HG03432 (cell line): ENCODE results near the gene XPO4.
"Not testable (repeated sequence)": the region's sequence is repeated elsewhere in the genome, so short reads cannot be mapped to it uniquely, and the experiment has no call there.

Source experiments
- ATAC-seq: cut with Tn5 transposase; IDR thresholded peaks from one replicate; pipeline ENCODE4 v1.9.1; 2021; ENCODE audit warnings: mild to moderate bottlenecking, moderate library complexity; ENCODE audit not compliant: unreplicated experiment

Gene XPO4

DNA sequence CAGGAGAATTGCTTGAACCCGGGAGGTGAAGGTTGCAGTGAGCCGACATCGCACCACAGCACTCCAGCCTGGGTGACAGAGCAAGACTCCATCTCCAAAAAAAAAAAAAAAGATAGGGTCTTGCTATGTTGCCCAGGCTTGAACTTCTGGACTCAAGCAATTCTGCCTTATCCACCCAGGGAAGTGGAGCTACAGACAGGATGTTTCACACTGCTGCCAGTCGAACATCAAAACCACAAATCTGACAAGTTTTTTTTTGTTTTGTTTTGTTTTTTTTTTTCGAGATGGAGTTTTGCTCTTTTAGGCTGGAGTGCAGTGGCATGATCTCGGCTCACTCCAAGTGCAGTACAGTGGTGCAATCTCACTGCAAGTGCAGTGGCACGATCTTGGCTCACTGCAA lies 10.8 kb downstream of the XPO4 start:
- no peak for ATAC-seq

GRCh38 chr13:20891034-20891433 lies 11.5 kb downstream of the XPO4 start:
- ATAC-seq, result no peak

- not testable (repeated sequence) for ATAC-seq
These were observed 12.0 kb downstream of the XPO4 start for GRCh38 chr13:20890540-20890939.

DNA sequence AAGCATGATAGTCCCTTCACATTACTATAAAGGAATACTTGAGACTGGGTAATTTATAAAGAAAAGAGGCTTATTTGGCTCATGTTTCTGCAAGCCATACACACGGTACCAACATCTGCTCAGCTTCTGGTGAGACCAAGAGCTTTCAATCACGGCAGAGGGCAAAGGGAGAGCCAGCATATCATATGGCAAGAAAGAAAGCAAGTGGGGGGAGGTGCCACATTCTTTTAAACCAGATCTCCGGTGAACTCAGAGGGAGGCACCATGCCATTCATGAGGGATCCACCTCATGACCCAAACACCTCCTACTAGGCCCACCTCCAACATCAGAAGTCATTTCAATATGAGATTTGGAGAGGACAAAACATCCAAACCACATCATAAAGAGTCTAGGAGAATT lies 20.3 kb downstream of the XPO4 start:
- no peak for ATAC-seq

GRCh38 chr13:20877902-20878301 lies 24.6 kb downstream of the XPO4 start:
- no peak for ATAC-seq

- ATAC-seq, result not testable (repeated sequence)
These were observed 25.7 kb downstream of the XPO4 start for GRCh38 chr13:20876802-20877201.

GRCh38 chr13:20874439-20874838 lies 28.1 kb downstream of the XPO4 start:
- not testable (repeated sequence) for ATAC-seq

DNA sequence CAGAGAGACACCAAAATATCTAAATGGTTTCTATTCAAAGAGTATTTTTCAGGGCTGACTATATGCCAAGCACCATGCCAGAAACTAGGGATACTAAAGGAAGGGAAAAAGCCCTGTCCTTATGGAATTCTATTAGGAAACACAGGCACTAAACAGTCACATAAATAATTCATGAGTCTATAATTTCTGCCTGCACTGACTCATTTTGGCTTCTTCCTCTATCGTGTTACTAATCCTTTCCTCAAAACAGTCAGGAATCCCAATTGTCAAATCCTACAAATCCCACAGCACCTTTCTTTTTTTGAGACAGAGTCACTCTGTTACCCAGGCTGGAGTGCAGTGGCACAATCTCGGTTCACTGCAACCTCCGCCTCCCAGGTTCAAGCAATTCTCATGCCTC lies 29.2 kb downstream of the XPO4 start:
- ATAC-seq, result no peak

- ATAC-seq, result no peak
These were observed 31.7 kb downstream of the XPO4 start for GRCh38 chr13:20870829-20871228.

DNA sequence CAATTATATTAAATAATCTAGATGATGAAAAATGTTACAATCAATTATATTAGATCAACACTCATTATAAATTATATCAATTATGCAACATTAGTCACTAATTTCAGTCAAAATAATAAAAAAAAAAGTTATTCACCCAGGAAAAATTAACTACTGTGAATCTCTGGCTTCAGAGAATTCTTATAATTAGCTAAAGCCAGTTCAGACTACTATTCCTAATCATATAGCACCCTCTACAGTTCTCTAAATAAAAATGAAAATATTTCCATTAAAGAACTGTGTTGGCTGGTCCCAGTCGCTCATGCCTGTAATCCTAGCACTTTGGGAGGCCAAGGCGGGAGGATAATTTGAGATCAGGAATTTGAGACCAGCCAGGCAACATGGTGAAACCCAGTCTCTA lies 33.0 kb downstream of the XPO4 start:
- no peak for ATAC-seq

DNA sequence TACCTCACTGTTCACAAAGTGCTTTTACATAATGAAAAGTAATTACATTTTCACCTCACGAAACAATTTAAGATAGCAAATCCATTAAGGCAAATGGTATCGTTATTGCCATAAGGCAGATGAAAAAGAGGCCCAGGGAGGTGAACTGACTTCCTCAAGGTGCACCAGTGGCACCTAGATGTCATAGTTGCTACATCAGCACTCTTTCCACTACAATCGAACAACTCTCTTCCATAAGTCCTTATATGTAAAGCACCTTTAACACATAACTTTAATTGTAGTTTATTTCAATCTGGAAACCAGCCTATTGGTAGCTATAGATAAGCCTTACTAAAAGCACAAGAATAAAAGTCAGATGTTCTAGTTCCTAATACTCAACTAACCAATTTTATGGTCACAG lies 35.1 kb downstream of the XPO4 start:
- ATAC-seq, result no peak

- not testable (repeated sequence) for ATAC-seq
These were observed 40.9 kb downstream of the XPO4 start for GRCh38 chr13:20861666-20862065.

- ATAC-seq, result no peak
These were observed 41.7 kb downstream of the XPO4 start for GRCh38 chr13:20860844-20861243.

GRCh38 chr13:20856650-20857049 lies 45.9 kb downstream of the XPO4 start:
- no peak for ATAC-seq

DNA sequence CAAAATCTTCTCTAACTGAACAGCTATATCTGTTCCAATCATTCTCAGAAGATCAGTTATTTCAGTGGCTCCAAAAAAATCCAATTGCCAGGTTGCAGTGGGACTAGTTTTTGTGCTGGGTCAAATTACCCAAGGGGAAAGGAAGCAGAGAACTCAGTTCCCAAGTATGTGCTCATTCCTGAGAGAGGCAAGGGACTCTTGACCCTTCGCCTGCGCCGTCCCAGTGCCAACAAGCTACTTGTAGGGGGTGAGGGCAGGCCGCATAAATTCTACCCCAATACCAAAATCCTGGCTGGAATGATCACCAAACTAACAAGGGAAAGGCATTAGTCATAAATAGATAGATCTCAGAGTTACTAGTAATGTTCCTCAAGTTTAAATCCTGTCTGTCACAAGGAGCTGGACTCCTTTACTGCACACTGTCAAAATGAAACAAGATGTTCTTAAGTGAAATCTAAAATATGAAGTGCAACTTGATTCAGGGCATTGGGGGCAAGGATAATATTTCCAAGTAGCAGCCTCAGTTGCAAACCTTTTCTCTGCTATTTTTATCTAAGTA lies 50.6 kb downstream of the XPO4 start:
- ATAC-seq, result no peak

DNA sequence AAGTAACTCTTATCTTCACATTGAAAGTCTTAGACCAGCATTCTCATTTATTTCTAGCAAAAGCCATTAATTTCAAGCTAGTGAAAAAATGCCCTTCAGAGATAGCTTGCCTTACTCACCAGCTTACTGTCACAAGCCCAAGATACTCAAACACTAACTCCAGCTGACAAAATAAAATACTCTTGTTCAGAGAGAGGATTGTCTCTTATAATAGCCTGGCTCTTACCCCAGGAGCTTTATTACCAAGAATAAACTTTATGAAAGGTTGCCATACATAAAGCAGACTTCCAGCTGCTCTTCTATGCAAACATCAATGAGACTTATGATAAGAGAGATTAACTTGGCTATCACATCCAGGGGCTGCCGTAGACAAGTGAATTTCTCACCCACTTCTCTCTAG lies 53.6 kb downstream of the XPO4 start:
- no peak for ATAC-seq

DNA sequence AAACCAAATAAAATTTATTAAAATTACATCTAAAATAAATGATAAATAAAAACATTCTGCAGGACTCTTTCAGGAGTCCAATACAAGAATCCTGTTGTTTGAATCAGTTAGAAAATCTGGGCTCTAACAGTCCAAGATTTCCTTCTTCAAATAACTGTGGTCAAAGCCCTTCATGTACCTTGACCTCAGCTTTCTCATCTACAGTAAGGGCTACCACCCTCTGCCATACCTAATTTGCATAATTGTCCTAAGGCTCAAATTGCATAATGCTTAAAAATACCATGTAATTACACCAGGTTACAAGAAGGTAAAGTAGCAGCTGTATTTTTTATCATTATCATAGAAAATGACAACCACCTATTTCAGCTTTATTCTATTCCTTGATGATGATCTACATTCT lies 54.3 kb downstream of the XPO4 start:
- ATAC-seq, result no peak

GRCh38 chr13:20847296-20847695 lies 55.2 kb downstream of the XPO4 start:
- ATAC-seq, result no peak

GRCh38 chr13:20843166-20843565 lies 59.4 kb downstream of the XPO4 start:
- no peak for ATAC-seq

DNA sequence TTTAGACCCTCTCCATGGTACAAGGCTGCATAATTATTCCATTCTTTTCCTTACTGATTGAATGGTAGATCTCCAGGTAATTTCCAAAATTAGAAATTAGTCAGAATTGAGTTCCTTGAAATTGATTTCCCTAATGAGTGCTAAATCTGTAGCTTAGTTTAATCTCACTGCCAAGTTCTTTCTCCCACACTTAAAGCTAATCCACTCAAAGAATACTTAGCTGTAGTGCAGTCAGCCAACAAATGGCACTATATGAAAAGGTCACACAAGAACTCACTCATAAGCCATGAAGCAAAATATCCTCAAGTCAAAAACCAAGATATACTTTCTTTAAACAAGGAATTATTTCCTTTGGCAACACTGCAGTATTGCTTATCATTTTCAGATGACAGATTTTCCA lies 62.0 kb downstream of the XPO4 start:
- no peak for ATAC-seq

DNA sequence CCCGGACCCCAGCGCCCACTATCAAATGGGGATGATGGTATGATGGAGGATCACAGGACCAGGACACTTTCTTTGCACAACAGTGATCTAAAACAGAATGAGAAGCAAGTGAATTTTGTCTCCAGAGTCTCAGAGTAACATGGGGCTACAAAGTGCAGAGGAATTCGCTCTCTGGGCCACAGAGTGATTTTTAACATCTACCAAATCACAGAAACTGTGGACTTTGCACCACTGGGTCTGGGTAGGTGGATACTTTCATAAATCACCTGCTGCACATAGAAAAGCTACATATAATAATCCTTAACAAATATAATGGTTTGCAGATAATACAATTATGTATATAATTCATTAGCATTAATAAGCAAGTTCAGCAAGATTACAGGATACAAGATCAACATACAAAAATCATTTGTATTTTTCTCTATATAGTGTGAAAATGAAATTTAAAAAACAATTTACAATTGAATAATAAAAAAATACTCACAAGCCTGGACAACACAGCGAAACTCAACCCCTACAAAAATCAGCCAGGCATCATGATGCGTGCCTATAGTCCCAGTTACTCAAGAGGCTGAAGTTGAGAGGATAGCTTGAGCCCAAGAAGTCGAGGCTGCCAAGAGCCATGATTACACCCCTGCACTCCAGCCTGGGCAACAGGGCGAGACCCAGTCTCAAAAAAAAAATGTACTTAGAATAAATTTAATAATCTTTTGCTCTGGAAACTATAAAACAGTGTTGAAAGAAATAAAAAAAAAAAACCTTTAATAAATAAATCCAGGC lies 68.5 kb downstream of the XPO4 start:
- no peak for ATAC-seq

DNA sequence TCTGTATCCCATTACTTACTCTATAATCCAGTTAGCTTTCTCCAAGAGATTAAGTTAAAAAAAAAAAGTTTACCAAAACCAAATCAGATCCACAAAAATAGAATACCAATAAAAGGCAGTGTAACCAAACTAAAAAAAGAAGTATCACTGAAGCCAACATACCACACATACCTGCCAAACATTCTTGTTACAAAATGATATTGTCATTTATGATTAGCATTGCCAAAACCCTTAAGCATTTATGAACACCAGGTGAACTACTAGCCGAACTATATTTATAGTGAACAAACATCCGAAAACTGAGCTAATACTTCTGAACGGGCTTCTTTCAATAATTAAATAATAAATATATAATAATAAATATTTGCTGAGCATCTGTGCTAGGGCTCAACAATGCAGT lies 69.7 kb downstream of the XPO4 start:
- no peak for ATAC-seq

- no peak for ATAC-seq
These were observed 70.6 kb downstream of the XPO4 start for GRCh38 chr13:20831933-20832332.
